ENCODE measurements around the gene SAT2.

SAT2 gene

DNA sequence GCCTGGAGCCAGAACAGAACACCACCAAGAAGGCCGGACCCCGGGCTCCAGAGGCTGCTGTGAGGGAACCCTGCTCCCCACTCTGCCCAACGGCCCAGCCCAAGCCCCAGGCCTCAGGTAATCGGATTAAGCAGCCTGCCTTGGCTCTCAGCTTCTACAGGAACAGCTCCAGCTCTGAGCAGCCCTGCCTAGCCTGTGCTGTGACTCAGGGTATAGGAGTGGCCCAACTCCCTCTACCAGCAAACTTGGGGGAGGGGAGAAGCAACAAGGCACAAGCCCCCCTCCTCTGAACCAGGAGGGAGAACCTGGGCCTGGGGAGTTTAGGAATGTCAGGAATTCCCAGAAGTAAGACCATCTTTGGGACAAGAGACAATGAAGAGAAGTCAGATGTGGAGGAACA is 36.9 kb downstream of the SAT2 start:
- TF ChIP-seq REST (IDR thresholded peaks at IDR 0.05; ENCODE audit: insufficient read depth in 1 of 2, low read depth in 2 of 2, low read length in 2 of 2) (no peak), POLR2AphosphoS5 (IDR thresholded peaks at IDR 0.05; ENCODE audit: low read depth, low read length) (no peak), FOXP2 (optimal IDR thresholded peaks at IDR 0.05; ENCODE audit: borderline replicate concordance, extremely low read depth, extremely low read length, insufficient read depth) (no peak), TAF1 (IDR thresholded peaks at IDR 0.05; ENCODE audit: borderline replicate concordance, insufficient read depth, low read length) (no peak), SIN3A (IDR thresholded peaks at IDR 0.05; ENCODE audit: borderline replicate concordance, insufficient read depth, low read length) (no peak)

DNA sequence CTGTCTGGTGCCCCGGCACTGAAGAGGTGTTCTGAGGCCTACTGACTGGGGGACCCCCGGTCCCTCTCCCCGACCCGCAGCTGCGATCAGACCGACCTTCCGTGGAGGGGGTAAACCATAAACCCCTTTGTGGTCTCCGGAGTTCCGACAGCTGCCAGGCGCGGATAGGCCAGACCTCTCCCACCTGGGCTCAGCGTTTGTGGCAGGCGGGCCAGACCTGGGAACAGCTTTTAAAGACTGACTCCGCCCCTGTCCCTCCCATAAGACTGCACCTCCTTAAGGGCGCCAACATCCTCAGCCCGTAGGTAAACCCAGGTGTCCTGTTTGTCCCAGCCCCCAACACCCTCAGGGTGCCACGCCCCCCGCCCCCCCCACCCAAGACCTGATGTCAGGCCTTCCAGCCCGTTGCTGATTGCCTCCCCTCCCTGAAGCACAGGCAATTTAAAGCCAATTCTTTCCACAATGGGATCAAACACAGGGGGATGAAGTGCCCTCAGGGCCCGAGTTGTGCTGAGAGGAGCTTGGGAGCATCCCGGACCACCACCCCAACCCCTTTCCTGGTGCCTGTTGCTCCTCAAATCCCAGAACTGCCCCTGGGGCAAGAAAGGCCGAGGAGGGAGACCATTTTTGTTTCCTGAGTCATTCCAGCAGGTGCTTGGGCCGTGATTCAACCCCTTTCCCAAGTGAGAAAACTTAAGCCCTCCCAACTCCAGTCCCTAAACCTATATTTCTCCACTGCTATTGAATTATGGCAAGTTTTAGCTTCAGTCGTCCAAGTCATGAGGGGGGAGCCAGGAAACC is 37.5 kb downstream of the SAT2 start, which contains the start of gene SOX15:
Gene SOX15, minus strand, starts transcription at position 204 of the 801 bp plus-strand sequence. CDS start 418 bp downstream, outside the sequence.
- TF ChIP-seq POLR2AphosphoS5 (IDR thresholded peaks at IDR 0.05; ENCODE audit: low read depth, low read length) (peak; percentile 17; the same call in 1 of the 2 replicates), SIN3A (IDR thresholded peaks at IDR 0.05; ENCODE audit: borderline replicate concordance, insufficient read depth, low read length) (no peak)

DNA sequence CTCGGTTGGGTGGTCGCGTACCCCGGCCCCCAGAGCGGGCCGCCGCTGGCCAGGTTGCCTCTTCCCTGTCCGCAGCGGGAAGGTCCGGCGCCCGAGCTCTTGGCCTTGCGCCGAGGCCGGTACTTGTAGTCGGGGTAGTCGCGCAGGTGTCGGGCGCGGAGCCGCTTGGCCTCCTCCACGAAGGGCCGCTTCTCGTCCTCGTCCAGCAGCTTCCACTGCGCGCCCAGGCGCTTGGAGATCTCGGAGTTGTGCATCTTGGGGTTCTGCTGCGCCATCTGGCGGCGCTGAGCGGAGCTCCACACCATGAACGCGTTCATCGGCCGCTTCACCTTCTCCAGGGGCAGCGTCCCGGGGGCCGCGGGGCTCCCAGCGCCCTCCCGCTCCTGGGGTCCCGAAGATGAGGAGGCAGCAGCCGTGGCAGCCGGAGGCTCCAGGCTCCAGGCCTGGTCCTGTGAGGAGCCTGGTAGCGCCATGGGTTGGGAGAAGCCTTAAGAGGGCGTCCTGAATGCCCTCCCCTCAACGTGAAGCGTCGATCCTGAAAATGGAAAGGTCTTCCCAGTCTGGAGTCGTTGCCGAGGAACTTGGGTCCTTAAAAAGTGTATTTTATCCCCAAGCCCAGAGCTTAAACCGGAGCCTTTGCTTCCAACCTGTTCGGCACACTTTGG is 38.3 kb downstream of the SAT2 start:
- no peak for TF ChIP-seq SIN3A (IDR thresholded peaks at IDR 0.05; ENCODE audit: borderline replicate concordance, insufficient read depth, low read length)
- TF ChIP-seq TAF1 (IDR thresholded peaks at IDR 0.05; ENCODE audit: borderline replicate concordance, insufficient read depth, low read length), result no peak
- no peak for TF ChIP-seq REST (IDR thresholded peaks at IDR 0.05; ENCODE audit: insufficient read depth in 1 of 2, low read depth in 2 of 2, low read length in 2 of 2)
- no peak for TF ChIP-seq POLR2AphosphoS5 (IDR thresholded peaks at IDR 0.05; ENCODE audit: low read depth, low read length)
- TF ChIP-seq FOXP2 (optimal IDR thresholded peaks at IDR 0.05; ENCODE audit: borderline replicate concordance, extremely low read depth, extremely low read length, insufficient read depth), result no peak

GRCh38 chr17:7588553-7589203 is 38.9 kb downstream of the SAT2 start:
- no peak for TF ChIP-seq REST (IDR thresholded peaks at IDR 0.05; ENCODE audit: insufficient read depth in 1 of 2, low read depth in 2 of 2, low read length in 2 of 2)
- TF ChIP-seq TAF1 (IDR thresholded peaks at IDR 0.05; ENCODE audit: borderline replicate concordance, insufficient read depth, low read length), result no peak
- TF ChIP-seq POLR2AphosphoS5 (IDR thresholded peaks at IDR 0.05; ENCODE audit: low read depth, low read length), result no peak

GRCh38 chr17:7587420-7588151 is 40.0 kb downstream of the SAT2 start:
- TF ChIP-seq REST (IDR thresholded peaks at IDR 0.05; ENCODE audit: insufficient read depth in 1 of 2, low read depth in 2 of 2, low read length in 2 of 2), result no peak
- TF ChIP-seq TAF1 (IDR thresholded peaks at IDR 0.05; ENCODE audit: borderline replicate concordance, insufficient read depth, low read length), result no peak
- TF ChIP-seq POLR2AphosphoS5 (IDR thresholded peaks at IDR 0.05; ENCODE audit: low read depth, low read length), result no peak
- no peak for TF ChIP-seq SIN3A (IDR thresholded peaks at IDR 0.05; ENCODE audit: borderline replicate concordance, insufficient read depth, low read length)
- no peak for TF ChIP-seq FOXP2 (optimal IDR thresholded peaks at IDR 0.05; ENCODE audit: borderline replicate concordance, extremely low read depth, extremely low read length, insufficient read depth)
